Endothelial cell of umbilical vein (primary cell): Measurements from ENCODE around the gene GALNT14. TPM values are rescaled to one million over a fixed set of nuclear protein-coding genes. Genes with fewer than 3 reads are reported as not detected.

Experiments used
- BruUV-seq: library from RNA; stranded (reverse); fragments of 400-500 nt; replicated peaks from 2 replicates; lab custom pipeline; 2021; lab: Mats Ljungman, UMichigan
- CTCF ChIA-PET: fragments of 300-600, 350-600 bp; sonication (Branson Sonifier 250); formaldehyde crosslinking; loops from one replicate; lab custom pipeline; 2021; ENCODE audit warnings: antibody characterized with exemption, inconsistent platforms; lab: Charles Lee
- POLR2A ChIA-PET: fragments of 300-600, 350-600 bp; sonication (Branson Sonifier 250); formaldehyde crosslinking; loops from one replicate; lab custom pipeline; 2021; ENCODE audit warnings: antibody characterized with exemption, inconsistent platforms; lab: Charles Lee
- DNase-seq: peaks from one replicate; pipeline ENCODE4 v3.0.0-alpha.2; 2011; ENCODE audit warnings: low read depth, low spot score
- FAIRE-seq: peaks from 2 replicates; lab custom pipeline; 2011; peaks lifted over from hg19 to GRCh38; lab: Jason Lieb, UNC
- H2AFZ ChIP-seq: 2 replicates; pipeline ENCODE4 v1.6.0; 2012; ENCODE audit warnings: low read depth, low read length, control low read depth, inconsistent platforms
- H3K27ac ChIP-seq: 2 replicates; pipeline ENCODE4 v1.5.1; 2011; ENCODE audit warnings: low read depth, mild to moderate bottlenecking, control low read depth, low read length, moderate library complexity; ENCODE audit not compliant: insufficient read depth
- H3K27me3 ChIP-seq, 2 experiments: 2 replicates each; pipeline versions ENCODE4 v1.6.0 to v1.6.1; 2011; ENCODE audit warnings: low read length in 2 of 2, mixed read lengths in 1 of 2; ENCODE audit not compliant: control insufficient read depth in 2 of 2, insufficient read depth in 2 of 2
- H3K36me3 ChIP-seq, 2 experiments: 2 replicates in 1 of 2; 3 replicates in 1 of 2; pipeline ENCODE4 v1.5.1; 2011; ENCODE audit warnings: low read length in 2 of 2, mild to moderate bottlenecking in 1 of 2, moderate library complexity in 1 of 2; ENCODE audit not compliant: control insufficient read depth in 2 of 2, insufficient read depth in 2 of 2; ENCODE audit errors: extremely low read depth in 1 of 2
- H3K4me1 ChIP-seq: 3 replicates; pipeline ENCODE4 v1.5.1; 2011; ENCODE audit warnings: mild to moderate bottlenecking, low read length; ENCODE audit not compliant: control insufficient read depth, insufficient read depth; ENCODE audit errors: extremely low read depth
- H3K4me2 ChIP-seq: 2 replicates; pipeline ENCODE4 v1.6.1; 2011; ENCODE audit warnings: low read length, control low read depth, mixed read lengths; ENCODE audit not compliant: insufficient read depth
- H3K4me3 ChIP-seq, 3 experiments: fragments of 200-600 bp in 1 of 3; sonication (generic), shearing (Covaris generic) in 1 of 3; replicated peaks in 1 of 3; 2 replicates each; pipeline ENCODE4 v1.5.1; 2011 to 2016; ENCODE audit warnings: control low read depth in 3 of 3, low read length in 3 of 3, mild to moderate bottlenecking in 2 of 3, inconsistent platforms in 1 of 3, low read depth in 1 of 3, moderate library complexity in 1 of 3; ENCODE audit not compliant: insufficient read depth in 1 of 3
- H3K79me2 ChIP-seq: 2 replicates; pipeline ENCODE4 v1.6.0; 2012; ENCODE audit warnings: low read length, inconsistent platforms; ENCODE audit not compliant: control insufficient read depth, insufficient read depth
- H3K9ac ChIP-seq: replicated peaks from 2 replicates; pipeline ENCODE3; 2011; ENCODE audit warnings: low read length, control low read depth; ENCODE audit not compliant: insufficient read depth; ENCODE audit errors: extremely low read depth
- H3K9me1 ChIP-seq: replicated peaks from 3 replicates; pipeline ENCODE4 v1.6.0; 2011; ENCODE audit warnings: mild to moderate bottlenecking, low read length; ENCODE audit not compliant: control insufficient read depth, insufficient read depth; ENCODE audit errors: extremely low read depth
- H3K9me3 ChIP-seq: replicated peaks from 2 replicates; pipeline ENCODE4 v1.5.1; 2012; ENCODE audit warnings: low read length, inconsistent platforms; ENCODE audit not compliant: control insufficient read depth, insufficient read depth
- H4K20me1 ChIP-seq: replicated peaks from 2 replicates; pipeline ENCODE3; 2011; ENCODE audit warnings: mild to moderate bottlenecking, low read length; ENCODE audit not compliant: control insufficient read depth, insufficient read depth; ENCODE audit errors: extremely low read depth
- CTCF ChIP-seq, 2 donors: IDR thresholded peaks; 1 replicate in 1 of 2; 2 replicates in 1 of 2; pipeline ENCODE4 v1.5.1; 2011; ENCODE audit warnings: low read length in 2 of 2, mild to moderate bottlenecking in 2 of 2, moderate library complexity in 2 of 2, control low read depth in 1 of 2, inconsistent platforms in 1 of 2, low read depth in 1 of 2; ENCODE audit not compliant: insufficient read depth in 1 of 2; ENCODE audit errors: extremely low read depth in 1 of 2
- EZH2 ChIP-seq: IDR thresholded peaks from 2 replicates; pipeline ENCODE4 v1.6.1; 2012; ENCODE audit warnings: borderline replicate concordance, low read depth, mild to moderate bottlenecking, moderate library complexity, low read length, inconsistent platforms; ENCODE audit not compliant: severe bottlenecking
- FOS ChIP-seq: IDR thresholded peaks from 2 replicates; pipeline ENCODE4 v1.6.1; 2011; ENCODE audit warnings: mild to moderate bottlenecking, low read length, moderate library complexity, borderline replicate concordance; ENCODE audit not compliant: insufficient read depth
- GATA2 ChIP-seq: IDR thresholded peaks from 2 replicates; pipeline ENCODE4 v1.7.0; 2011; ENCODE audit warnings: low read depth, mild to moderate bottlenecking, moderate library complexity, mixed read lengths, low read length; ENCODE audit not compliant: insufficient read length, insufficient read depth
- JUN ChIP-seq: IDR thresholded peaks from 2 replicates; pipeline ENCODE4 v1.6.1; 2011; ENCODE audit warnings: borderline replicate concordance, low read depth; ENCODE audit not compliant: insufficient read length, insufficient read depth
- MYC ChIP-seq: IDR thresholded peaks from one replicate; pipeline ENCODE4 v1.6.1; 2011; ENCODE audit warnings: mild to moderate bottlenecking, low read depth, low read length
- POLR2A ChIP-seq: IDR thresholded peaks from 2 replicates; pipeline ENCODE4 v1.6.1; 2012; ENCODE audit warnings: low read depth, mild to moderate bottlenecking, control low read depth, low read length
- POLR2AphosphoS5 ChIP-seq: IDR thresholded peaks from 2 replicates; pipeline ENCODE4 v1.6.1; 2012; ENCODE audit warnings: low read depth, mild to moderate bottlenecking, control low read depth, low read length, moderate library complexity; ENCODE audit not compliant: insufficient read depth
- dilution Hi-C: fragments of 300-500 bp; cut with MboI; formaldehyde crosslinking; loops from one replicate; pipeline ENCODE4 v1.15.0; 2019; ENCODE audit warnings: low sequenced_read_pairs; ENCODE audit not compliant: extremely low pct_ligation_motif_present
- intact Hi-C: fragments of 100-400 bp; cut with micrococcal nuclease; formaldehyde crosslinking; loops from one replicate; pipeline ENCODE4 v1.10.0; 2022
- polyA plus RNA-seq, 4 experiments: library from polyadenylated mRNA; depleted of rRNA in 3 of 4; stranded (reverse) in 3 of 4; unstranded in 1 of 4; fragments of >200 nt; gene quantifications; 2 replicates each; pipeline versions ENCODE4 v1.2.1 to v1.2.3, GENCODE V29; 2011 to 2012; ENCODE audit warnings: missing spikeins in 1 of 4
- total RNA-seq: library from RNA; stranded (reverse); gene quantifications from 2 replicates; pipeline ENCODE4 v1.2.3, GENCODE V29; 2021
- TF ChIP-seq, protein P1 (sequence below): IDR thresholded peaks from 2 replicates; pipeline ENCODE4 v1.6.1; 2011; ENCODE audit not compliant: insufficient read depth, insufficient read length

The GALNT14 gene
- total and polyA plus RNA-seq, 2 donors (not counting 3 experiments of a cell fraction or from before 2014, with no cell fraction given): 0.04 to 0.40 TPM

- H3K4me3 ChIP-seq: no peak overlapping the region
- FAIRE-seq (no peak), DNase-seq (no peak)
- no peaks in the 10 kb centered on the region for H3K27me3 ChIP-seq
- no peak overlapping the region for H3K27ac ChIP-seq
- no peaks in the 10 kb centered on the region for H4K20me1 ChIP-seq
- no peaks in the 10 kb centered on the region for H3K4me1 ChIP-seq
- no peak overlapping the region for H3K4me2 ChIP-seq
- dilution Hi-C loops (no loop called here), intact Hi-C loops (no loop called here)
- TF ChIP-seq POLR2AphosphoS5 (no peak), MYC (no peak), EZH2 (no peak), GATA2 (no peak)
- no peaks in the 10 kb centered on the region for H3K9me1 ChIP-seq
- H3K36me3 ChIP-seq: no peaks in the 10 kb centered on the region
- no TSS peak for BruUV-seq
- CTCF ChIA-PET: no interaction called here
- no peaks in the 10 kb centered on the region for H3K9me3 ChIP-seq
- POLR2A ChIA-PET: no interaction called here
- H2AFZ ChIP-seq: no peak overlapping the region
- H3K79me2 ChIP-seq: no peaks in the 10 kb centered on the region
- no peak overlapping the region for H3K9ac ChIP-seq
Measured at GRCh38 chr2:30866974-30867373, 271.3 kb downstream of the GALNT14 start.

GRCh38 chr2:30865892-30866681 is 272.2 kb downstream of the GALNT14 start:
- intact Hi-C loops: no loop called here
- no peak overlapping the region for H3K4me3 ChIP-seq
- no peaks in the 10 kb centered on the region for H3K9me3 ChIP-seq
- FAIRE-seq (no peak), DNase-seq (no peak)
- ChIA-PET CTCF (no interaction called here), POLR2A (no interaction called here)
- H2AFZ ChIP-seq: no peak overlapping the region
- no peak overlapping the region for H3K9ac ChIP-seq
- H3K36me3 ChIP-seq: no peaks in the 10 kb centered on the region
- H3K4me2 ChIP-seq: no peak overlapping the region
- no peaks in the 10 kb centered on the region for H3K9me1 ChIP-seq
- no peaks in the 10 kb centered on the region for H3K4me1 ChIP-seq
- BruUV-seq: no TSS peak
- no peaks in the 10 kb centered on the region for H4K20me1 ChIP-seq
- dilution Hi-C loops: no loop called here
- no peaks in the 10 kb centered on the region for H3K27me3 ChIP-seq
- TF ChIP-seq CTCF (IDR thresholded peaks at IDR 0.05; ENCODE audit: extremely low read depth in 1 of 2, insufficient read depth in 1 of 2, low read depth in 1 of 2, low read length in 2 of 2) (no peak), EZH2 (no peak), POLR2AphosphoS5 (no peak), JUN (no peak), GATA2 (no peak), MYC (no peak), FOS (no peak), POLR2A (no peak)
- TF ChIP-seq, protein P1, sequence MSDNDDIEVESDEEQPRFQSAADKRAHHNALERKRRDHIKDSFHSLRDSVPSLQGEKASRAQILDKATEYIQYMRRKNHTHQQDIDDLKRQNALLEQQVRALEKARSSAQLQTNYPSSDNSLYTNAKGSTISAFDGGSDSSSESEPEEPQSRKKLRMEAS: no peak
- no peaks in the 10 kb centered on the region for H3K79me2 ChIP-seq
- no peak overlapping the region for H3K27ac ChIP-seq
